ENCODE measurements around the gene ZCCHC4.
"Not testable (repeated sequence)": the region's sequence is repeated elsewhere in the genome, so short reads cannot be mapped to it uniquely, and the experiment has no call there.

The ZCCHC4 gene

GRCh38 chr4:25320773-25321172 lies 8.2 kb downstream of the ZCCHC4 start:
- no peak for DNase-seq (ENCODE audit: low read depth in 1 of 2, low spot score in 1 of 2)

GRCh38 chr4:25321703-25322102 lies 9.1 kb downstream of the ZCCHC4 start:
- no peak for DNase-seq (ENCODE audit: low read depth in 1 of 2, low spot score in 1 of 2)

GRCh38 chr4:25328463-25328862 lies 15.9 kb downstream of the ZCCHC4 start:
- DNase-seq (ENCODE audit: low read depth in 1 of 2, low spot score in 1 of 2) = not testable (repeated sequence)

GRCh38 chr4:25330335-25330734 lies 17.8 kb downstream of the ZCCHC4 start:
- DNase-seq (ENCODE audit: low read depth in 1 of 2, low spot score in 1 of 2) = no peak

- DNase-seq (ENCODE audit: low read depth in 1 of 2, low spot score in 1 of 2) = no peak
Observed at GRCh38 chr4:25330905-25331808, 18.6 kb downstream of the ZCCHC4 start.

GRCh38 chr4:25343671-25344070 lies 31.1 kb downstream of the ZCCHC4 start:
- no peak for DNase-seq (ENCODE audit: low read depth in 1 of 2, low spot score in 1 of 2)

- DNase-seq (ENCODE audit: low read depth in 1 of 2, low spot score in 1 of 2) = no peak
Observed at GRCh38 chr4:25345744-25346143, 33.2 kb downstream of the ZCCHC4 start.

GRCh38 chr4:25346913-25347312 lies 34.3 kb downstream of the ZCCHC4 start:
- DNase-seq (ENCODE audit: low read depth in 1 of 2, low spot score in 1 of 2) = no peak

GRCh38 chr4:25347473-25347872 lies 34.9 kb downstream of the ZCCHC4 start:
- DNase-seq (ENCODE audit: low read depth in 1 of 2, low spot score in 1 of 2) = no peak

GRCh38 chr4:25347971-25348370 lies 35.4 kb downstream of the ZCCHC4 start:
- no peak for DNase-seq (ENCODE audit: low read depth in 1 of 2, low spot score in 1 of 2)

- no peak for DNase-seq (ENCODE audit: low read depth in 1 of 2, low spot score in 1 of 2)
Observed at GRCh38 chr4:25350561-25350960, 38.0 kb downstream of the ZCCHC4 start.

- DNase-seq (ENCODE audit: low read depth in 1 of 2, low spot score in 1 of 2) = no peak
Observed at GRCh38 chr4:25351777-25352416, 39.3 kb downstream of the ZCCHC4 start.

GRCh38 chr4:25356068-25356467 lies 43.5 kb downstream of the ZCCHC4 start:
- no peak for DNase-seq (ENCODE audit: low read depth in 1 of 2, low spot score in 1 of 2)

GRCh38 chr4:25358515-25359275 lies 46.1 kb downstream of the ZCCHC4 start:
- no peak for DNase-seq (ENCODE audit: low read depth in 1 of 2, low spot score in 1 of 2)

GRCh38 chr4:25361253-25361652 lies 48.7 kb downstream of the ZCCHC4 start:
- DNase-seq (ENCODE audit: low read depth in 1 of 2, low spot score in 1 of 2) = no peak

- no peak for DNase-seq (ENCODE audit: low read depth in 1 of 2, low spot score in 1 of 2)
Observed at GRCh38 chr4:25367004-25367621, 54.5 kb downstream of the ZCCHC4 start.

GRCh38 chr4:25367877-25368276 lies 55.3 kb downstream of the ZCCHC4 start:
- no peak for DNase-seq (ENCODE audit: low read depth in 1 of 2, low spot score in 1 of 2)

GRCh38 chr4:25368315-25368714 lies 55.7 kb downstream of the ZCCHC4 start:
- no peak for DNase-seq (ENCODE audit: low read depth in 1 of 2, low spot score in 1 of 2)

- DNase-seq (ENCODE audit: low read depth in 1 of 2, low spot score in 1 of 2) = no peak
Observed at GRCh38 chr4:25370242-25370641, 57.7 kb downstream of the ZCCHC4 start.

GRCh38 chr4:25372549-25372948 lies 60.0 kb downstream of the ZCCHC4 start:
- not testable (repeated sequence) for DNase-seq (ENCODE audit: low read depth in 1 of 2, low spot score in 1 of 2)
